ENCODE measurements around the gene SRRM4.

The SRRM4 gene

DNA sequence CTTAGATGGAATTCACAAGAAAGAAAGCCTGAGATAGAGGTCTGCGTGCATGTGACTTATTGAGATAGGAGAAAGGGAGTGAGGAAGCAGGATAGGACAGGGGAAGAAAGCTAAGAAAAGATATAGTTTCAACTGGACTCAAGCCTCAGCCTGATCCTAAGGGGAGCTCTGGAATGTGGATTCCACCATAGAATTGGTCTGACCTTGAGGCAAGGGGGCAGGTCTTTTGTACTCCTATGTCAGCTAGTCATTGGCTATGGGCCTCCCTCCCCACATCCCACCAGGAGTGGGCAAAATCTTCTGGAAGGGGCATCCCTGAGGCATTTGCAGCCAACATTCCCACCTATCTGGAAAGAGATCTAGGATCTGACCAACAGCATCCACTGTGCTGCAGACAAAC lies 108.9 kb downstream of the SRRM4 start:
- no peak overlapping the region for H2AFZ ChIP-seq
- no peak overlapping the region for H3K9ac ChIP-seq
- no peaks in the 10 kb centered on the region for H3K36me3 ChIP-seq (ENCODE audit: control insufficient read depth, insufficient read depth, low read length)
- H3K4me1 ChIP-seq, result no peaks in the 10 kb centered on the region
- no peaks in the 10 kb centered on the region for H3K9me3 ChIP-seq (ENCODE audit: control insufficient read depth, low read length)
- no peak overlapping the region for H3K27ac ChIP-seq
- no peaks in the 10 kb centered on the region for H3K79me2 ChIP-seq
- TF ChIP-seq, protein P1, sequence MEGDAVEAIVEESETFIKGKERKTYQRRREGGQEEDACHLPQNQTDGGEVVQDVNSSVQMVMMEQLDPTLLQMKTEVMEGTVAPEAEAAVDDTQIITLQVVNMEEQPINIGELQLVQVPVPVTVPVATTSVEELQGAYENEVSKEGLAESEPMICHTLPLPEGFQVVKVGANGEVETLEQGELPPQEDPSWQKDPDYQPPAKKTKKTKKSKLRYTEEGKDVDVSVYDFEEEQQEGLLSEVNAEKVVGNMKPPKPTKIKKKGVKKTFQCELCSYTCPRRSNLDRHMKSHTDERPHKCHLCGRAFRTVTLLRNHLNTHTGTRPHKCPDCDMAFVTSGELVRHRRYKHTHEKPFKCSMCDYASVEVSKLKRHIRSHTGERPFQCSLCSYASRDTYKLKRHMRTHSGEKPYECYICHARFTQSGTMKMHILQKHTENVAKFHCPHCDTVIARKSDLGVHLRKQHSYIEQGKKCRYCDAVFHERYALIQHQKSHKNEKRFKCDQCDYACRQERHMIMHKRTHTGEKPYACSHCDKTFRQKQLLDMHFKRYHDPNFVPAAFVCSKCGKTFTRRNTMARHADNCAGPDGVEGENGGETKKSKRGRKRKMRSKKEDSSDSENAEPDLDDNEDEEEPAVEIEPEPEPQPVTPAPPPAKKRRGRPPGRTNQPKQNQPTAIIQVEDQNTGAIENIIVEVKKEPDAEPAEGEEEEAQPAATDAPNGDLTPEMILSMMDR (IDR thresholded peaks at IDR 0.05), result no peak
- no peak overlapping the region for H3K4me3 ChIP-seq (ENCODE audit: low read depth, low read length)
- no peak overlapping the region for H3K4me2 ChIP-seq (ENCODE audit: low read length)
- no peaks in the 10 kb centered on the region for H3K27me3 ChIP-seq (ENCODE audit: control insufficient read depth, insufficient read depth, low read length)

- TF ChIP-seq, protein P1 (IDR thresholded peaks at IDR 0.05), result no peak
- H3K9ac ChIP-seq, result no peak overlapping the region
- no peak overlapping the region for H3K4me2 ChIP-seq (ENCODE audit: low read length)
- H3K4me3 ChIP-seq (ENCODE audit: low read depth, low read length), result no peak overlapping the region
- H3K27ac ChIP-seq, result no peak overlapping the region
- H3K36me3 ChIP-seq (ENCODE audit: control insufficient read depth, insufficient read depth, low read length), result no peaks in the 10 kb centered on the region
- no peaks in the 10 kb centered on the region for H3K79me2 ChIP-seq
- H3K4me1 ChIP-seq, result no peaks in the 10 kb centered on the region
- H3K27me3 ChIP-seq (ENCODE audit: control insufficient read depth, insufficient read depth, low read length), result no peaks in the 10 kb centered on the region
- no peaks in the 10 kb centered on the region for H3K9me3 ChIP-seq (ENCODE audit: control insufficient read depth, low read length)
- H2AFZ ChIP-seq, result no peak overlapping the region
Observed at GRCh38 chr12:119090865-119091264, 109.5 kb downstream of the SRRM4 start.

- H3K79me2 ChIP-seq, result no peaks in the 10 kb centered on the region
- no peaks in the 10 kb centered on the region for H3K4me1 ChIP-seq
- H2AFZ ChIP-seq, result no peak overlapping the region
- H3K27ac ChIP-seq, result no peak overlapping the region
- no peak overlapping the region for H3K4me3 ChIP-seq (ENCODE audit: low read depth, low read length)
- H3K9ac ChIP-seq, result no peak overlapping the region
- H3K27me3 ChIP-seq (ENCODE audit: control insufficient read depth, insufficient read depth, low read length), result no peaks in the 10 kb centered on the region
- H3K4me2 ChIP-seq (ENCODE audit: low read length), result no peak overlapping the region
- H3K36me3 ChIP-seq (ENCODE audit: control insufficient read depth, insufficient read depth, low read length), result no peaks in the 10 kb centered on the region
- H3K9me3 ChIP-seq (ENCODE audit: control insufficient read depth, low read length), result no peaks in the 10 kb centered on the region
- TF ChIP-seq, protein P1 (IDR thresholded peaks at IDR 0.05), result no peak
Observed at GRCh38 chr12:119096429-119097202, 115.3 kb downstream of the SRRM4 start.

DNA sequence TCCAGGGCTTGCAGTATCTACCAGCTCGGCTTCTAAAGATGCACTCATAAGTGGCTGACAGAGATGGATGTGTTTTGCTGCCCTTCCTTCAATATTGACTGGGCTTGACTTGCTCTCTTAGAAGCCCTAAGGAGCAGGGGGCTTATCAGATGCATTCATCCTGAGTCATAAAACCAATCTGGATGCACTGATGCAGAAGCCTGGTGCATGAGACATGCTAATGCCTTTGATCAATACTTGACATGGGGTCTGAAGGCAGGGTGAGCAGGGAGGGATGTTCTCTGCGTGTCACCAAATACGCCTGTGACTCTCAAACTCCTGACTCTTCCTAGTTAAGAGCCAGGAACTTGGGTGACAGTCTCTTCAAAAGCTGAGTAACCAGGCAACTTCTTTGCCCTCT lies 119.6 kb downstream of the SRRM4 start:
- H3K36me3 ChIP-seq (ENCODE audit: control insufficient read depth, insufficient read depth, low read length), result no peaks in the 10 kb centered on the region
- no peaks in the 10 kb centered on the region for H3K4me1 ChIP-seq
- no peaks in the 10 kb centered on the region for H3K27me3 ChIP-seq (ENCODE audit: control insufficient read depth, insufficient read depth, low read length)
- H3K9ac ChIP-seq, result no peak overlapping the region
- no peak overlapping the region for H3K4me3 ChIP-seq (ENCODE audit: low read depth, low read length)
- peaks cover 2% of the 10 kb centered on the region for H3K79me2 ChIP-seq
- no peak overlapping the region for H3K4me2 ChIP-seq (ENCODE audit: low read length)
- H2AFZ ChIP-seq, result no peak overlapping the region
- H3K9me3 ChIP-seq (ENCODE audit: control insufficient read depth, low read length), result no peaks in the 10 kb centered on the region
- no peak overlapping the region for H3K27ac ChIP-seq
- TF ChIP-seq, protein P1 (IDR thresholded peaks at IDR 0.05), result no peak

DNA sequence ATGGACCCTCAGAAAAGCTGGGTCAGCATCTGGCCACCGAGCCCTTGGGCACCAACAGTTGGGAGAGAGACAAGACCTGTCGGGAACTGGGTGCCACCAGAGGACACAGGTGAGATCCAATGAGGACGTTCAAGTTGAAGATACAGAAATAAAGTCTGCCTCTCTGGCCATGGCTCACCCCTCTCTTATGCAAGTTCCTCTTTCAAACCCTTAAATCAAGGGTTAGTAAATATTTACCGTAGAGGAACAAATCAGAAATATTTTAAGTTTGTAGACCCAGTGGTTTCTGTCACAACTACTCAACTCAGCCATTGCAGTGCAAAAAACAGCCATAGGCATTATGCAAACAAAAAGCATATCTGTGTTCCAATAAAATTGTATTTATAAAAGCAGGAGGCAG lies 120.9 kb downstream of the SRRM4 start:
- no peak overlapping the region for H3K4me2 ChIP-seq (ENCODE audit: low read length)
- TF ChIP-seq, protein P1 (IDR thresholded peaks at IDR 0.05), result no peak
- no peaks in the 10 kb centered on the region for H3K27me3 ChIP-seq (ENCODE audit: control insufficient read depth, insufficient read depth, low read length)

More for the DNA sequence above, 120.9 kb downstream of the SRRM4 start:
- no peak overlapping the region for H3K4me3 ChIP-seq (ENCODE audit: low read depth, low read length)
- peaks cover 2% of the 10 kb centered on the region for H3K79me2 ChIP-seq
- no peaks in the 10 kb centered on the region for H3K4me1 ChIP-seq
- H3K36me3 ChIP-seq (ENCODE audit: control insufficient read depth, insufficient read depth, low read length), result no peaks in the 10 kb centered on the region
- H3K9ac ChIP-seq, result no peak overlapping the region
- no peaks in the 10 kb centered on the region for H3K9me3 ChIP-seq (ENCODE audit: control insufficient read depth, low read length)
- no peak overlapping the region for H2AFZ ChIP-seq
- H3K27ac ChIP-seq, result no peak overlapping the region

Data from parathyroid adenoma (tissue), 2 donors.